Measurements from ENCODE around the gene BORA. TPM values are rescaled to one million over a fixed set of nuclear protein-coding genes. Genes with fewer than 3 reads are reported as not detected.

Gene BORA
- total and polyA plus RNA-seq, 2 experiments from 2014 or later: 12.0 to 23.9 TPM

GRCh38 chr13:72774019-72774418, 46.3 kb downstream of the BORA start:
- Histone ChIP-seq H3K4me3 (no peak overlapping the region), H3K4me1 (ENCODE audit: insufficient read depth) (no peaks in the 10 kb centered on the region), H4K20me1 (replicated peaks; ENCODE audit: insufficient read depth) (no peaks in the 10 kb centered on the region), H3K79me2 (replicated peaks; ENCODE audit: insufficient read depth) (peaks cover 10% of the 10 kb centered on the region), H3K27ac (ENCODE audit: low read depth) (no peak overlapping the region), H3K36me3 (ENCODE audit: insufficient read depth) (peaks cover 57% of the 10 kb centered on the region), H3F3A (replicated peaks; ENCODE audit: low read depth) (no peaks in the 10 kb centered on the region), H3K9me2 (ENCODE audit: insufficient read depth) (no peaks in the 10 kb centered on the region), H3K27me3 (ENCODE audit: insufficient read depth) (no peaks in the 10 kb centered on the region), H3K4me2 (no peak overlapping the region), H2AFZ (no peak overlapping the region)
- ATAC-seq: no peak
- Mint-ChIP-seq H3K4me1 (no peaks in the 10 kb centered on the region), H3K4me3 (no peak overlapping the region), H3K36me3 (ENCODE audit: low read depth) (peaks cover 76% of the 10 kb centered on the region), H3K27me3 (ENCODE audit: insufficient read depth, low read depth, poor library complexity) (peaks cover 2% of the 10 kb centered on the region), H3K27ac (no peak overlapping the region), H3K9me3 (no peaks in the 10 kb centered on the region)
- TF ChIP-seq ZNF331 (CRISPR knock-in tag; IDR thresholded peaks at IDR 0.05; ENCODE audit: low read depth): no peak
- no peak for TF ChIP-seq ZNF114 (CRISPR knock-in tag; IDR thresholded peaks at IDR 0.05)
- no peak for TF ChIP-seq CTCF (conservative IDR thresholded peaks at IDR 0.05; ENCODE audit: low read depth in 2 of 2)
- TF ChIP-seq CREB1 (CRISPR knock-in tag; IDR thresholded peaks at IDR 0.05; ENCODE audit: low read depth): no peak
- TF ChIP-seq ZNF462 (CRISPR knock-in tag; IDR thresholded peaks at IDR 0.05): no peak
- no peak for TF ChIP-seq ETS1 (IDR thresholded peaks at IDR 0.05)
- no peak for TF ChIP-seq STAT1 (IDR thresholded peaks at IDR 0.05; ENCODE audit: unreplicated experiment)
- no peak for TF ChIP-seq REST (IDR thresholded peaks at IDR 0.05; ENCODE audit: unreplicated experiment)
- no peak for TF ChIP-seq POLR2AphosphoS5 (IDR thresholded peaks at IDR 0.05; ENCODE audit: low read depth)
- TF ChIP-seq EZH2 (IDR thresholded peaks at IDR 0.05; ENCODE audit: low read depth, unreplicated experiment): no peak
- TF ChIP-seq NANOG (IDR thresholded peaks at IDR 0.05; ENCODE audit: borderline replicate concordance): no peak
- no peak for TF ChIP-seq JUNB (IDR thresholded peaks at IDR 0.05; ENCODE audit: unreplicated experiment)
- no peak for TF ChIP-seq EZH2phosphoT487 (IDR thresholded peaks at IDR 0.05; ENCODE audit: unreplicated experiment)
- no peak for DNase-seq (ENCODE audit: low spot score)
